NCI-H187 treated with DMSO at 0.1 percent for 48 hours (cell line): ENCODE results near the gene AGBL4.

Experiments
- DNase-seq: peaks from one replicate; lab custom pipeline; 2025; lab: John Stamatoyannopoulos, UW

AGBL4 gene

DNA sequence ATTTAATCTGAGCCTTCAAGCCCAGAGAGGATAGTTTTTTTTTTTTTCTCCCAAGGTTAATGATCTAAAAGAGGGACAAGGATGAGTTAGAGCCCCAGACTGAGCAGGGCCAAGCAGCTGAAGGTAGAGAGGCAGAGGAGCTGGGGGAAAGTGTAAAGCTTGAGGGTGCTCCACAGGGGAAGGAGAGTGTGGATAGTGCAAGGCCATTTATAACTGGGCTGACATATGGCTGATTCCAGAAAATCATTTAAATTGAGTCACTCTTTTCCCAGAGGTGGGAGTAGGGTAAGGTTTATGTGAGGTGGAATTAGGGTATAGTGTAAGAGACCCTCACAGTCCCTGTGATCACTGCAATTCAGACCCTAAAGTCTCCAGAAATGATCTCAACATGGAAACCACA is 1302.8 kb downstream of the AGBL4 start:
- no peak for DNase-seq

DNA sequence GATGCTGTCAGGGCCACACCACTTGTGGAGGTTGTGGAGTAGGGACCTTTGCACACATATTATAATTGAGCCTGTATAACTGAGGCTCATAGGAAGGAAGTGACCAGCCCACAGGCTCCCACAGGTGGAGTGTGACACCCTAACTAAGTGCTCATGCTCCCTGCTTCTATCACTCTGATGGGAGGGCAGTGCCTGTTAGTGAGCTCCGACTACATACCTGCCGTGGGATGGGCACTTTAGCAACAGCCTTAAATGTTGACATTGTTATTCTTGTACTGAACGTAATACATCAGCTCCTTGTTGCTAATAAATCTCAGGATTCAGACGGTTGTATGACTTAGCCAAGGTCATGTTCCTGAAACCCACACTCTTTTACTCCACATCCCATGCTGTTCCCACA is 1305.0 kb downstream of the AGBL4 start:
- DNase-seq = no peak

DNA sequence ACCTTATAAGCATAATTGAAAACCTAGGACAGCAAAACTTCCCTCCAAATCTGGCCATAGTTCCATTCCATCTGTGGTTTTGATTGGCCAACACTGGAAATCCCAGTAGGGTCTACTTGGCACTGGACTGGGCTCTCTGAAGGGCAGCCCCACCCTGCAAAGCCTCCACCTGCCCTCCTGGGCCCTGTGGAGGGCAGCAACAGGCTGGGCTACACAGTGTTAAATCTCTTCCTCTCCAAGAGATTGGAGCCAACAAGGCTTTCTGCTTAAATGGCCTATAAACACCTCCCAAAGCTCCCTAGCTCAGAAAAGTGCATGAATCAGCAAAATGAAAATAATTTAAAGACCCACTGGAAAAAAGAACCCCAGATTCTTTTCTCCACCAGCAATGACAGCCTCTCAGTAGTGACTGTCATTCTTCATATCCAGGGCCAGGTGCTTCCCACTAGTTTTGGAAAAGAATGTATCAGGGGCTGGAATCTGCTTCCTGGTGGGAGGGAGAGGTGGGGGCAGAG is 1305.6 kb downstream of the AGBL4 start:
- no peak for DNase-seq

DNA sequence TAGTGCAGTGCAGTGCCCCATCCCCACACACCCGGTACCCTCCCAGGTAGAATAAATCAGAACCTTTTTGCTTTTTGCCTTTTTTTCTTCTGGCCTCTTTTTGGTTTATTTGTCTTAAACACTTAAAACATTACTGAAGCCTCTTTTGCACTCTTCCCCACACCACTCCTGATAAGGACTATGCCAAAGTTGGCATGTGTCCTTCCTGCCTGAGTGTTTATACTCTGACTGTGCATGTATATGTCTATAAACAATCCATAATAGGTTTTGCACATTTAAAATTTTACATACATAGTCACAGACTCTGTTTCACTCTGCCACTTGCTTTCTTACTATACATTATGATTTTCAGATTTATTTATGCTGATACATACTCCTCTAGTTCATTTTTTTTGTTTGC is 1306.7 kb downstream of the AGBL4 start:
- DNase-seq = no peak

DNA sequence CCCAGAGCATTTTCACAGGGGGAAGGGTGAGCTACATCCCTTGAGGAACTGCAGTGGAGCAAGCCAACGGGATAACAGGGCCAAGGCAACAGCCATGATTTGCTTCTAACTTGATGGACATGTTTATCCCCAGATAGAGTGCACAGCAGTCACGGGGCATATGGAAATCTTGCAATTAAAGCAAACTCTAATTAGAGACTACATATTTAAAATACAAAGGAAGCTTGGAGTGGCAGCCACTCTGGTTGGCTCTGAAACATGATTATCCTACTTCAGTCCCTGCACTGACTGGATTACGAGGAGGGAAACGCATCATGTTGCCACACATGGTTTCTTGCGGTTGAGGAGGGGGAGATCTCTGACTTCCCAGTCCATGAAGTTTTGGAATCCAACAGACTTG is 1307.8 kb downstream of the AGBL4 start:
- no peak for DNase-seq

DNA sequence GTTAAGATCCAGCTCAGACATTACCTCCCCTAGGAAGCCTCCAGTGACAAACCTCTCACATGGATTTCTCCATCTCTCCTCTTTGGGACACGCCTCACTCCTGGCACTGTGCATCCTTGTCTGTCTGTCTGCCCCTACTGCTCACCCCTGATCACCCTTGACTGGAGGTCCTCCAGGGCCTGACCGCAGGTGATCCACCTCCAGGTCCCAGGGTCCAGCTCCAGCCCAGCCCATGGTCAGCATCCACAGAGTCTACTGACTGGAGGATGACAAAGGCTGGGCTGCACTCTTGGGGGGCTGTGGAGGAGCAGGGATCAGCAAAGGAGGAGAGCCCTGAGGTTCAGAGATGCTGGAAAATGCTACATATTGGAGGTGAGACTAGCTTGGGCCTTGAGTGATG is 1312.8 kb downstream of the AGBL4 start:
- no peak for DNase-seq

DNA sequence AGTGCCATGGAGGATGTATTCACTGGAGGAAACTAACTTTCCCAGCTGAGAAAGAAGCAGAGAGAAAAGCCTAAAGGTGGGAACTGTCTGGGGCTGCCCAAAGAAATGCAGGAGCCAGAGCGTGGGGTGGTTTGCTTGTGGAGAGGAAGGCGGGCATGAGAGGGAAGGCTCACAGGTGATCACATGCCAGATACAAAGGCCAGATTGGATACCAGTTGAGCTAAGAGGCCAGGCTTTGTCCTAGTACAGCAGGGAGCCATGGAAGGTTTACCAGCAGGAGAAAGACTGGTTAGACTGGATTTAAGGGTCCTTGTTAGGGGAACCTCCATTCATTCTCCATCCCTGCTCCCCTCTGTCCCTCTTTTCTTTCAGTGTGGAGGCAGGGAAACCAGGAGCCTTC is 1313.4 kb downstream of the AGBL4 start:
- DNase-seq = no peak

DNA sequence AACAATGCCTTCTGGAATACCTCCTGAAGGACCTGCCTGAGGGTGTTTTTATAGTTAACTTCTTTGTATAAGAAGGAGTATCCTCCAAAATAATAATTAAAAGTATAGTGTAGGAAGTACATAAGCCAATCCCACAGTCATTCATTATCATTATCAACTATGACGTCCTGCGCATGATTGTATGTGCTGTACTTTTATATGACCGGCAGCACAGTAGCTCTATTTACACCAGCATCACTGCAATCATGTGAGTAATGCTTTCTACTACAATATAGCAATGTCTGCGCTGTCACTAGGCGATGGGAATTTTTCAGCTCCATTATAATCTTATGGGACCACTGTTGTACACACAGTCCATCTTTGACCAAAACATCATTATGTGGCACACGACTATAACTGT is 1319.0 kb downstream of the AGBL4 start:
- DNase-seq = no peak

DNA sequence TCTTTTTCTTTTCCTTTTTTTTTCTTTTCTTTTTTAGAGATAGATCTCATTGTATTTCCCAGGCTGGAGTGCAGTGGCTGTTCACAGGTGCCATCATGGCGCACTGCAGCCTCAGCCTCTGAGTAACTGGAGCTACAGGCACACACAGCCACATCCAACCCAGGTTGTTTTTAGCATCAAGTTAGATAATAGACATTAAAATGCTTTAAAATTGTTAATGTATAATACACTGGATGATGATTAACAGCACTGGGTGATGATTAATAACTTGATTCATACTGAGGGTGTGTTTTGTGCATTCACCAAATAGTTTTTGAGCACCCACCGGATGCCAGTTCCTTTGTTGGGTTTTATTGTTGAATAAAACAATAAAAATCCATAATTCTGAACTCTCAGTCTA is 1322.3 kb downstream of the AGBL4 start:
- DNase-seq = no peak

DNA sequence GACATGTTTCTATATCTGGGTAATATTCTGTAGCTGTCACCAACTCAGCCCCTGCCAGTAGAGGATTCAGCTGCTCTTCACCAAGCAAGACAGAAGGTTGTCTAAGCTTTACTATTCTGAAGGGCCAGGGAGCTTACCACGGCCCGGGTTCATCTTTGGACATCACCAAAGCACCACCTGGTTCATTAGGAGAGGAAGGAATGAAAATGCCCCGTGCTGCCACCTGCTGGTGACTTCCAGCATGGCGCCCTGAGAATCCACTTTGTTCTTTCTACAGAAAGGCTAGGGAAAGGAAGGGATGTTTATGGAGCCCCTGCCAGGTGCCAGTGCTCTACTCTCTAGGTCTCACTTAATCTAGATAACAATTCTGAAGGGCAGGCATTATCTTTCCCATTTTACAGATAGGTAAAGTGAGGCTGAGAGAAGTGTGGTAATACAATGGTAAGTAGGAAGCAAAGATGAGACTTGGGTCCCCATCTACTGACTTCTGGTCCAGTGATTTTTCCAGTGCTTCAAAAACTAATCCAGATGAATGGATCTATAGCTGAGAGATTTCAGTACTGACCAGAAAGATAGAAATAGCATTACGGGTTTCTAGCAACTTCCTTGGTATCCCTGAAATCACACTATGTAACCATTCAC is 1326.6 kb downstream of the AGBL4 start:
- DNase-seq = no peak

DNA sequence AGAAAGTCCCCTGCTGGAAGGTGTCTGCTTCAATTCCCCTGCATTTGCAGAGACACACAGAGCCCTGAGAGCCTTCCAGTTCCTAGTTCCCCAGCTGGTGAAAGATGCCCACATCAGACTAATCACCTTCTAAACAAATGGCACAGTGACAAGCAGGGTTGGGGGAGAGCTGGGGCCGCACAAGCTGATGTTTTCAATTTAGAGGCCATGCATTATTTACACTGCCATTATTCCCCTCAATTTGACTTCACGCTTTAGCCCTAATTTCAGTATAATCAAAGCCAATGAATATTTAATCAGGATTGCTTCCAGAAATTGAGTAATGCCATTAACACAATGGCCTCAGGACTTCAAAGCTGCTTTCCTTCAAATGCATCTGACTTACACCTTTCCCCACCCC is 1328.6 kb downstream of the AGBL4 start:
- DNase-seq = no peak

DNA sequence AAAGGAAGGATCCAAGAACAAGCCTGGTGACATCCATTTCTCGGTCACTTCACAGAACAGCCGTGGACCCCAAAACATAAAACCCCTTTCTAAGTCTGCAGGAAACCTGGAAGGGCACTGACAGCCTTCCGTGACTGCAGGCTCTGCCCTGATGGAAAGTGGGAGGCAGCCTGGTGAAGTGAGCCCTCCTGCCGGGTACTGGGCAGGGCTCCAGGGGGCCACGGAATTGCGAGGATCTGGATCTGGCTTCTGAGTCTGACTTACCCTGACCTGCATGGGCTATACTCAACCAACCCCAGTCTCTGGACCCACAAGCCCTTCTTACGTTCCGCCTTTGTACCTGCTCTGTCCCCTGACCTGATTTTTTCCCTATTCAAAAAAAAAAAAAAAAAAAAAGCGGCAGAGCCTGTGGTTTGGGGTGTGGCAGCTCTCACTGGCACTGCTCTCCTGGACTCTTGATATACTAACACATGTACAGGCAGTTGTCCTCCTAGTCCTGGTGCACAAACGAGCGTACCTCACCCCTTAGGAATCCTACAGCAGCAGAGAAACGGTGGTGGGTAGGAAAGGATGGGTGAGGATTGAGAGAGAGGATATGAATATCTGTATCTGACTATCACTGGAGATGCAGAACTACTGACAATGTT is 1330.0 kb downstream of the AGBL4 start:
- DNase-seq = no peak

DNA sequence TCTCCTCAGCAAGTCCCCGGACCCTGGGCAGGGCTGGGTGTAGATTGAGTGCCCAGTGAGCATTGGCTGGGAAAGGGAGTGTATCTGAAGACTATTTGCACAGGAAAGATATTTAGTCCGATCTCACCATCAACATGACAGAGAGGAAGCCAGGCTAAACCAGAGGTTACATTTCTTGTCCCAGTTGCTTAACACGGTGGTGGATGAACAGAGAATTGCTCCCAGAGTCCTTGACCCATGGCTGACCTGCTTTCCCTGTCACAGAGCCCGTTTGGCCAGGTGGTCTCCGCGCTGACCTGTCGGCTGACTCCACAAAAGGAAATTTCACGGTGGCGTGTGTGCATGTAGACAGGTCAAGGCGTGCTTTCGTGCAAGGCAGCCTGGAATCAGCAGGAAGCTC is 1330.6 kb downstream of the AGBL4 start:
- no peak for DNase-seq

DNA sequence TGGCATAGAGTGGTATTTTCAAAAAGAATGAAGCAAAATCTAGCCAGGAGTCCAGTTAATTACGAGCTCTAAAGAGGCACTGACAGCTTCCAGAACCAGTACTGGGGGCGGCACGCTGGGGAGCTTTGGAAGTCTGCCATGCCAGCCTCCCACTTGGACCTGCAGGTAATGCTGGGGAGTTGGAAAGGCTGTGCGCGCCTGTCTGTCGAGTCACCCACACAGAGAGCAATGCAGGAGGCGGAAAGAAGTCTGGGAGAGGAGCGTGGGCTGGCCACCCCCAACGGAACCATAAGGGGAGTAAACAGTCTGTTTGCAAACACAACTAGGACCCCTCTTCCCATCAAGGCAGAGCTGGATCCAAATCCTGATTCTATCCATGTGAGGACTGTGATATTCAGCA is 1331.5 kb downstream of the AGBL4 start:
- DNase-seq = no peak

DNA sequence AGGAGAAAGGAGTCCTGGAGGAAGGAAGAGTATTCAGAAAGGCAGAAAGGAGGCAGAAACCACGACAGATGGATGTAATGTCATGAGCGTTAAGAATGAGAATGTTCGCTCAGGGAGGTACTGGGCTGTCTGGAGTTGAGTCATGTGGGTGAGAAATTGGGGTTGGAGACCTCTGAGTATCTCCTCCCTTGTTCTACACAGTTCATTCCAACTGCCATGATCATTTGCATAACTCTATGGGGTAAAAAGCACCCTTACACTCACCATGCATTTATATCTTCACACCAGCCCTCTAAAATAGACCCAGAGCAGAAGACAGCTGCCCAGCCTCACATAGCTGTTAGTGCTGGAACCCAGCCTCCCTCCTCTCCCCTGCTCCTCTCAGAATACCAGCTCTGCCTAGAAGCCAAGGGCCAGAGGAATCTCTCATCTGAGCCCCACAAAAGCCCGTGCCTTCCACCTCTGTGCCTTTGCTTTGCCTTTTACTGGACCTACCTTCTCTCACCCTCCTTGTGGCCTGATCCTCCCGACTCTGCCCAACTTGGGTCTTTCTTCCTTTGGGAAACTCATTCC is 1332.2 kb downstream of the AGBL4 start:
- no peak for DNase-seq

DNA sequence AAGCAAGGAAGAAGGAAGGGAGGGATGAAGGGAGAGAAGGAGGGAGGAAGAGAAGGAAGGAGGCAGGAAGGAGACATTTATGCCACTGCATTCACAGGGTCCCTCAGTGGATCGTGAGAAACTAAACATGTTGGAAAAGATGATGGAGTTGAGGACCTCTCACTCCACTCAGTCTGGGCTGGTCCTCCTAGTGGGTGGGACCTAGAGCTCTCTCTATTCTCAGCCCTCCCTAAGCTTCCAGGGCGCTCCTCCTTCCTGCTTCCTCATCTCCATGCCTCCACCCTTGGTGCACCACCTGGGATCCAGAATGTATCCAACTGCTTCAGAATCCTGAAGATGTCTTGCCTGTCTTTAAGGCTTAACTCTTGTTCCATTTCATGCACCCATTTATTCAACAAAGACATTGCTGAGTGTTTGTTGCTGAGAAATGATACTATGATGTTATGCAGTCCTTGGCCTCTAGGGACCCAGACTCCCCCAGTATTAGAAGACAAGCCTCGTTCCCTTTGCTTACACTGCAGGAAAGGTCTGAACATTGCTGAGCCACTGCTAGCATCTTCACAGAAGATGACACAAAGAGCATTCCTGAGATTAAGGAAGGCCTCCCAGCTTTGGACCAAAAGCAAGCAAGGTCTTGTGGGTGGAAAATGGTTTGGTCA is 1335.5 kb downstream of the AGBL4 start:
- DNase-seq = no peak

DNA sequence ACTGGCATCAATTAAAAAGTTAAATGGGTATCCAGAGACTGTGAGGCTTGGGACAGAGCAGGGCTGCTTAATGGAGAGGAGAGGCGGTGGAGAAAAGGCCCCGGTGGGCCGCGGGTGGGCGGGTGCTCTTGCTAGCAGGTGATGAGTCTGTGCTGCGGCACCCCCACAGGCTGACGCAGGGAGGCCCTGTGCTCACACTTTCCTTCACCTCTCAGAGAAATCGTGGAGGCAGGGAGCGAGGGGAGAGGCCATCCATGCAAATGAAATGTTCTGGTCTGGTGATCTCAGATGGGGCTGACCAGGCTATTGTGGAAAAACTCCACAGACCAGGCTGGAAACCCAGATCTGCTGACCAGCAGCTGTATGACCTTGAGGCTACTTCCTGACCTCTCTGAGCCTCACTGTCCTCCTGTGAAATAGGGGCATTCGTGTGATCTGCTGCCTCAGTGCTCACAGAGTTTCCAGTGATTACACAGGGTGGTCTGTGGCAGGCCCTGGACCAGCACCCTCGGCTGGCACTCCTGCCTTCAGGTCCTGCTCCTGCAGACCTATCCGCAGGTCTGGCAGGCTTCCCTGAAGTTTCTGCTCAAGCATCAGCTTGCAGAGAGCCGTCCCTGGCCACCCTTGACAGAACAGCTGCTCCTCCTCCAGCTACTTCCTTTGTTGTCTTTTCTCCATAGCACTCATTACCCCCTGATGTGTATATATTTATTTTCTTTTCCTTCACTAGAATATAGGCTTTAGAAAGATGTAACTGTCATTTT is 1336.3 kb downstream of the AGBL4 start:
- no peak for DNase-seq

DNA sequence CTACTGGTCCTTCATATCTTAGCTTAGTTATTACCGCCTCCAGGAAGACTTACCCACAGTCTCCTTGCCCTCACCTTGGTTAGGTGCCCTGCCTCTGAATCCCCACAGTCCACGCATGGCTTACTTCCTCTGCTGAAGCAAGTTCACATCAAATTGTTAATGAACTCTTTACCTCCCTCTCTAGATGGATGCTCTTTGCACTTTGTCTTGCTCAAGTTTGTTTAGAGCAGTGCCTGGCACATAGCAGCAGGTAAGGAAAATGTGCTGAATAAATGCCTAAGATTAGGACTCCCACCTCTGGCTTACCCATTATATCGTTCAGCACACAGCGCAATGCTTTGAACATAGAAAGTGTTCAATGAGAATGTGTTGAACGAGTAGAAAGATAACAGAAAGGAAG is 1337.6 kb downstream of the AGBL4 start:
- no peak for DNase-seq

DNA sequence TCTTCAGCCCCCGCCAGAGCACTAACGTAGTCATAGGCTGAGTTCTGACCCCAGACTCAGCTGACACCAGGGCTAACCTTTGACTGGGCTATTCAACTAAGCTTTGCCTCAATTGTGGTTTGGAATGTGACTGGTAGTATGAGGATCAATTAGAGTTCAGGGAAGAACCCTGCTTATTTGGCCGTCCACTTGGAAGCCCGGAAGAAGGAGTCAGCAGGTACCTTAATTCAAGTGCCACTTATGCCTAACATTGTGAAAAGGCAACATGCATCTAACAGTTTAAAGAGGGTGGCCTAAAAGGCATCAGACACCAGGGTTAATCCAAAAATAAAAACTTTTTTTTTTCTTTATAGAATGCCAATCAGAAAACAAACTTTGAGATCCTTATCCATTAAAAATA is 1339.4 kb downstream of the AGBL4 start:
- DNase-seq = no peak

DNA sequence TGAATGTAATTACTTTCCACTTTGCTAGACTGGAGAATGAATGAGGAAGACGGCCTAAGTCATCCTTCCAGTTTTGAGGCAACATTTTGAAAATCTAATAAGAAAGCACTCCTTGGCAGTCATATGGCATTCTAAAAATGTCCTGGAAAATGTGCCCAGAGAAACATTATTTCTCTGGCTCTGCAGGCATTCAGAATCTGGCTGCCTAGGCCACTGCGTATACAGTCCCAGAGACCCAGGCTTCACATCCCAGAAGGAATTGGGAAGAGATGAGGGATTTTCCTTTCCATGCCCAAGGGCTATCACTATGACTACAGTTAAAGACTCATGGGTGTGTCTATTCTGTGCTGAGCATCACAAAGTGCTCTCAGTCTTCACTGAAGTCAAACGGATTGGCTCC is 1339.9 kb downstream of the AGBL4 start:
- no peak for DNase-seq

DNA sequence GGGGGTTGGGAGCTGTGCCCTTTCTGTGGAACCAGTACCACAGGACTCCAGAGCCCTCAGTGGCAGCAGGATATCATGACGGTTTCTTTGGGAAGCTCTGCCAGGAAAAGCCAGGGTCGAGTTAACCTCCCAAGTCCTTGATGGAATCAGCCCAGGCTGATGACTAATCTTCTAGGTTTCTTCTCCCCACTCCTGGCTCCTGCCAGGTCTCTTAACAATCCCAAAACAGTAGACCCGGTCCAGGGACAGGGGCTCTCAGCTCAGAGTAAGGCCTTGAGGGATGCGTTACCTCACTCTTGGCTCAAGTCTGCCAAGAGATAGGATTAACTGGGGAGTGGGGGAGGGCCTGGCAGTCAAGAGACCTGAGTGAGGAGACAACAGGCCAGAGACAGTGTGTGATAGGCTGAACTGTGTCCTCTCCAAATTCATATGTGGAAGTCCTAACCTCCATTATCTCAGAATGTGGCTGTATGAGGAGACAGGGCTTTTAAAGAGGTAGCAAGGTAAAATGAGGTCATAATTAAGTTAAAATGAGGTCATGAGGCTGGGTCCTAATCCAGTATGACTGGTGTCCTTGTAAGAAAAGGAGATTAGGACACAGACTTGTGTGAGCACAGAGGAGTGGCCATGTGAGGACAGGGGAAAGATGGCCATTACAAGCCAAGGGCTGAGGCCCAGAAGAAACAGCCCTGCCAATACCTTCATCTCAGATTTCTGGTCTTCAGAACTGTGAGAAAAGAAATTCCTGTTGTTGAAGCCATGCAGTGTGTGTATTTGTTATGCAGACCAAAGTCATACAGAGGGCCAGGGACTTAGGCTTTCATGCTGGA is 1342.1 kb downstream of the AGBL4 start:
- DNase-seq = no peak
